Keratinocyte (primary cell): ENCODE results near the gene MAN2C1. TPM values are rescaled to one million over a fixed set of nuclear protein-coding genes. Genes with fewer than 3 reads are reported as not detected.

ENCODE experiments used
- DNase-seq: peaks from one replicate; pipeline ENCODE4 v3.0.0-alpha.2; 2011; ENCODE audit warnings: low read depth, missing footprints, low spot score
- FAIRE-seq: peaks from 2 replicates; lab custom pipeline; 2011; peaks lifted over from hg19 to GRCh38; lab: Jason Lieb, UNC
- H2AFZ ChIP-seq: 2 replicates; pipeline ENCODE4 v1.6.0; 2012; ENCODE audit warnings: low read length, control low read depth, inconsistent platforms; ENCODE audit not compliant: control insufficient read depth
- H3K27ac ChIP-seq: 2 replicates; pipeline ENCODE4 v1.5.1; 2011; ENCODE audit warnings: low read length; ENCODE audit not compliant: control insufficient read depth, insufficient read depth
- H3K27me3 ChIP-seq: 3 replicates; pipeline ENCODE4 v1.6.0; 2011; ENCODE audit warnings: low read length; ENCODE audit not compliant: control insufficient read depth, insufficient read depth; ENCODE audit errors: extremely low read depth
- H3K36me3 ChIP-seq, 2 experiments: 2 replicates in 1 of 2; 3 replicates in 1 of 2; pipeline ENCODE4 v1.5.1; 2011; ENCODE audit warnings: low read length in 2 of 2, mild to moderate bottlenecking in 1 of 2; ENCODE audit not compliant: control insufficient read depth in 2 of 2, insufficient read depth in 2 of 2; ENCODE audit errors: extremely low read depth in 1 of 2
- H3K4me1 ChIP-seq: 3 replicates; pipeline ENCODE4 v1.5.1; 2011; ENCODE audit warnings: low read length; ENCODE audit not compliant: control insufficient read depth, insufficient read depth; ENCODE audit errors: extremely low read depth
- H3K4me2 ChIP-seq: 3 replicates; pipeline ENCODE4 v1.6.0; 2011; ENCODE audit warnings: low read depth, low read length; ENCODE audit not compliant: control insufficient read depth, insufficient read depth; ENCODE audit errors: extremely low read depth
- H3K4me3 ChIP-seq, 3 experiments: fragments of 200-600 bp in 1 of 3; sonication (generic) in 1 of 3; 2 replicates in 2 of 3; 3 replicates in 1 of 3; pipeline ENCODE4 v1.5.1; 2011 to 2016; ENCODE audit warnings: low read length in 3 of 3, mild to moderate bottlenecking in 3 of 3, control low read depth in 2 of 3, inconsistent platforms in 1 of 3, low read depth in 1 of 3, mixed read lengths in 1 of 3, mixed run types in 1 of 3, moderate library complexity in 1 of 3; ENCODE audit not compliant: control insufficient read depth in 2 of 3, insufficient read depth in 2 of 3; ENCODE audit errors: extremely low read depth in 1 of 3
- H3K79me2 ChIP-seq: 2 replicates; pipeline ENCODE4 v1.6.0; 2012; ENCODE audit warnings: low read length; ENCODE audit not compliant: control insufficient read depth, insufficient read depth
- H3K9ac ChIP-seq: 3 replicates; pipeline ENCODE4 v1.6.0; 2011; ENCODE audit warnings: low read length; ENCODE audit not compliant: control insufficient read depth, insufficient read depth; ENCODE audit errors: extremely low read depth
- H3K9me1 ChIP-seq: 3 replicates; pipeline ENCODE4 v1.6.0; 2011; ENCODE audit warnings: low read length; ENCODE audit not compliant: control insufficient read depth, insufficient read depth; ENCODE audit errors: extremely low read depth
- H3K9me3 ChIP-seq: 2 replicates; pipeline ENCODE4 v1.5.1; 2012; ENCODE audit warnings: low read depth, low read length; ENCODE audit not compliant: control insufficient read depth
- H4K20me1 ChIP-seq: 3 replicates; pipeline ENCODE4 v1.6.0; 2011; ENCODE audit warnings: low read length; ENCODE audit not compliant: control insufficient read depth, insufficient read depth; ENCODE audit errors: extremely low read depth
- EZH2 ChIP-seq: IDR thresholded peaks from one replicate; pipeline ENCODE4 v1.6.1; 2012; ENCODE audit warnings: inconsistent platforms, mild to moderate bottlenecking, low read length, moderate library complexity
- dilution Hi-C: fragments of 300-500 bp; cut with MboI; formaldehyde crosslinking; loops from one replicate; pipeline ENCODE4 v1.7.0; 2020; ENCODE audit warnings: low sequenced_read_pairs; ENCODE audit not compliant: extremely low pct_ligation_motif_present
- polyA plus RNA-seq, 5 experiments: library from polyadenylated mRNA; depleted of rRNA in 3 of 5; stranded (reverse) in 3 of 5; stranded (forward) in 1 of 5; unstranded in 1 of 5; fragments of >200 nt; gene quantifications; 1 replicate in 1 of 5; 2 replicates in 3 of 5; 3 replicates in 1 of 5; pipeline versions ENCODE4 v1.2.1 to v1.2.3, GENCODE V29; 2011 to 2012; ENCODE audit warnings: missing spikeins in 2 of 5, low read depth in 1 of 5, low replicate concordance in 1 of 5
- TF ChIP-seq, protein P1 (sequence below), 3 experiments: IDR thresholded peaks in 1 of 3; conservative IDR thresholded peaks in 1 of 3; optimal IDR thresholded peaks in 1 of 3; 2 replicates in 2 of 3; 3 replicates in 1 of 3; pipeline versions ENCODE3 to v1.5.1; 2011; ENCODE audit warnings: low read length in 3 of 3, mild to moderate bottlenecking in 3 of 3, moderate library complexity in 2 of 3, control low read depth in 1 of 3, inconsistent platforms in 1 of 3; ENCODE audit not compliant: insufficient read depth in 2 of 3; ENCODE audit errors: extremely low read depth in 1 of 3

The MAN2C1 gene
- polyA plus RNA-seq, 1 donor (not counting 4 experiments of a cell fraction or from before 2014, with no cell fraction given), result 35.4 TPM

- Histone ChIP-seq H3K27ac (no peak overlapping the region), H3K27me3 (peaks cover 2% of the 10 kb centered on the region), H3K9ac (no peak overlapping the region), H3K4me2 (no peak overlapping the region), H3K79me2 (no peaks in the 10 kb centered on the region), H3K36me3 (no peaks in the 10 kb centered on the region), H2AFZ (no peak overlapping the region), H3K9me1 (no peaks in the 10 kb centered on the region), H3K4me3 (no peak overlapping the region), H3K9me3 (peaks cover 1% of the 10 kb centered on the region), H3K4me1 (no peaks in the 10 kb centered on the region), H4K20me1 (no peaks in the 10 kb centered on the region)
- FAIRE-seq (no peak), DNase-seq (no peak)
- no peak for TF ChIP-seq EZH2
- TF ChIP-seq, protein P1, sequence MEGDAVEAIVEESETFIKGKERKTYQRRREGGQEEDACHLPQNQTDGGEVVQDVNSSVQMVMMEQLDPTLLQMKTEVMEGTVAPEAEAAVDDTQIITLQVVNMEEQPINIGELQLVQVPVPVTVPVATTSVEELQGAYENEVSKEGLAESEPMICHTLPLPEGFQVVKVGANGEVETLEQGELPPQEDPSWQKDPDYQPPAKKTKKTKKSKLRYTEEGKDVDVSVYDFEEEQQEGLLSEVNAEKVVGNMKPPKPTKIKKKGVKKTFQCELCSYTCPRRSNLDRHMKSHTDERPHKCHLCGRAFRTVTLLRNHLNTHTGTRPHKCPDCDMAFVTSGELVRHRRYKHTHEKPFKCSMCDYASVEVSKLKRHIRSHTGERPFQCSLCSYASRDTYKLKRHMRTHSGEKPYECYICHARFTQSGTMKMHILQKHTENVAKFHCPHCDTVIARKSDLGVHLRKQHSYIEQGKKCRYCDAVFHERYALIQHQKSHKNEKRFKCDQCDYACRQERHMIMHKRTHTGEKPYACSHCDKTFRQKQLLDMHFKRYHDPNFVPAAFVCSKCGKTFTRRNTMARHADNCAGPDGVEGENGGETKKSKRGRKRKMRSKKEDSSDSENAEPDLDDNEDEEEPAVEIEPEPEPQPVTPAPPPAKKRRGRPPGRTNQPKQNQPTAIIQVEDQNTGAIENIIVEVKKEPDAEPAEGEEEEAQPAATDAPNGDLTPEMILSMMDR (optimal IDR thresholded peaks at IDR 0.05 in 1 of 3, IDR thresholded peaks at IDR 0.05 in 1 of 3, conservative IDR thresholded peaks at IDR 0.05 in 1 of 3; ENCODE audit: extremely low read depth in 1 of 3, insufficient read depth in 2 of 3, low read length in 3 of 3), result no peak
- dilution Hi-C loops, result no loop called here
These were observed 62.2 kb downstream of the MAN2C1 start for GRCh38 chr15:75306188-75306587.

Other genes with a start within 250 kb of the MAN2C1 start
- gene C15orf39, start 166.7 kb downstream of the MAN2C1 start, polyA plus RNA-seq, result 1.8 to 5.3 TPM (median 2.1 TPM) in 3 replicates
- not detected in 3 replicates for gene GOLGA6C, start 110.3 kb downstream of the MAN2C1 start, polyA plus RNA-seq
- gene GOLGA6D, start 85.8 kb downstream of the MAN2C1 start, polyA plus RNA-seq, result 0.03 TPM in 1 of 3 replicates, not detected in the others
- gene COMMD4, start 32.5 kb downstream of the MAN2C1 start, polyA plus RNA-seq, result 48.2 to 87.2 TPM (median 53.0 TPM) in 3 replicates
- gene NEIL1, start 21.6 kb downstream of the MAN2C1 start, polyA plus RNA-seq, result 3.6 to 10.4 TPM (median 5.5 TPM) in 3 replicates
- 12.4 to 26.1 TPM (median 19.4 TPM) in 3 replicates for gene SIN3A, start 83.1 kb upstream of the MAN2C1 start, polyA plus RNA-seq
- gene PTPN9, start 210.7 kb upstream of the MAN2C1 start, polyA plus RNA-seq, result 32.8 to 45.9 TPM (median 34.7 TPM) in 3 replicates